Measurements from ENCODE around the gene ALK. TPM values are rescaled to one million over a fixed set of nuclear protein-coding genes. Genes with fewer than 3 reads are reported as not detected.

Gene ALK
- total and polyA plus RNA-seq, 2 donors (not counting 1 experiment from before 2014, with no cell fraction given) = not detected

- Mint-ChIP-seq H3K27ac (no peak overlapping the region), H3K9me3 (ENCODE audit: insufficient read depth) (no peaks in the 10 kb centered on the region), H3K4me3 (no peak overlapping the region), H3K27me3 (peaks cover 18% of the 10 kb centered on the region), H3K4me1 (no peaks in the 10 kb centered on the region)
- ATAC-seq (ENCODE audit: low read depth) (no peak), DNase-seq (no peak)
- Histone ChIP-seq H3K27me3 (replicated peaks in 1 of 4; ENCODE audit: control extremely low read depth in 1 of 4, control insufficient read depth in 3 of 4, insufficient read depth in 4 of 4, low read length in 3 of 4) (peaks cover 0 to 3% (median 0%) of the 10 kb centered on the region in 4 experiments), H2AFZ (ENCODE audit: insufficient read depth, low read depth, low read length, poor library complexity, severe bottlenecking) (no peak overlapping the region), H3K4me2 (replicated peaks; ENCODE audit: low read depth, low read length, poor library complexity, severe bottlenecking) (no peak overlapping the region), H3K4me3 (ENCODE audit: control extremely low read depth in 1 of 5, extremely low read depth in 1 of 5, insufficient read depth in 1 of 5, low read depth in 2 of 5, low read length in 4 of 5) (no peak overlapping the region), H3K9me3 (ENCODE audit: control extremely low read depth in 1 of 3, control insufficient read depth in 2 of 3, insufficient read depth in 1 of 3, low read length in 2 of 3) (no peaks in the 10 kb centered on the region), H3K9ac (ENCODE audit: low read length) (no peak overlapping the region), H4K20me1 (ENCODE audit: control insufficient read depth, insufficient read depth, low read length, poor library complexity, severe bottlenecking) (no peaks in the 10 kb centered on the region), H3K4me1 (ENCODE audit: control insufficient read depth in 2 of 2, insufficient read depth in 2 of 2, low read length in 2 of 2) (no peaks in the 10 kb centered on the region), H3K79me2 (ENCODE audit: control insufficient read depth, insufficient read depth, low read length) (no peaks in the 10 kb centered on the region), H3K27ac (ENCODE audit: low read length in 2 of 2) (no peak overlapping the region), H3K36me3 (replicated peaks in 1 of 2; ENCODE audit: control extremely low read depth in 1 of 2, control insufficient read depth in 1 of 2, extremely low read depth in 1 of 2, insufficient read depth in 2 of 2, low read length in 1 of 2) (no peaks in the 10 kb centered on the region)
- POLR2A ChIA-PET = no interaction called here
- CTCF ChIA-PET = no interaction called here
- TF ChIP-seq EZH2 (IDR thresholded peaks at IDR 0.05; ENCODE audit: borderline replicate concordance, insufficient read depth, low read depth, low read length, poor library complexity, severe bottlenecking) = no peak
- TF ChIP-seq CTCF (IDR thresholded peaks at IDR 0.05) = no peak
- WGBS (ENCODE audit: insufficient coverage) = 80% methylated on average over 3 of the region's 9 CpGs
- intact Hi-C loops (cut with micrococcal nuclease) = no loop called here
Observed at GRCh38 chr2:29351916-29352591, 569.3 kb downstream of the ALK start.

GRCh38 chr2:29351248-29351647 lies 570.1 kb downstream of the ALK start:
- 96% methylated on average over 5 of the region's 5 CpGs for WGBS (ENCODE audit: insufficient coverage)
- H3K9me3 ChIP-seq (ENCODE audit: control extremely low read depth in 1 of 3, control insufficient read depth in 2 of 3, insufficient read depth in 1 of 3, low read length in 2 of 3) = no peaks in the 10 kb centered on the region
- H4K20me1 ChIP-seq (ENCODE audit: control insufficient read depth, insufficient read depth, low read length, poor library complexity, severe bottlenecking) = no peaks in the 10 kb centered on the region
- ChIA-PET POLR2A (no interaction called here), CTCF (no interaction called here)
- DNase-seq (no peak), ATAC-seq (ENCODE audit: low read depth) (no peak)
- no peaks in the 10 kb centered on the region for H3K9me3 Mint-ChIP-seq (ENCODE audit: insufficient read depth)
- peaks cover 0 to 3% (median 0%) of the 10 kb centered on the region in 4 experiments for H3K27me3 ChIP-seq (replicated peaks in 1 of 4; ENCODE audit: control extremely low read depth in 1 of 4, control insufficient read depth in 3 of 4, insufficient read depth in 4 of 4, low read length in 3 of 4)
- H3K27ac Mint-ChIP-seq = no peak overlapping the region
- H3K4me1 Mint-ChIP-seq = no peaks in the 10 kb centered on the region
- no peak overlapping the region for H3K4me3 ChIP-seq (ENCODE audit: control extremely low read depth in 1 of 5, extremely low read depth in 1 of 5, insufficient read depth in 1 of 5, low read depth in 2 of 5, low read length in 4 of 5)
- H3K27me3 Mint-ChIP-seq = peaks cover 18% of the 10 kb centered on the region
- H3K4me2 ChIP-seq (replicated peaks; ENCODE audit: low read depth, low read length, poor library complexity, severe bottlenecking) = no peak overlapping the region
- H3K36me3 ChIP-seq (replicated peaks in 1 of 2; ENCODE audit: control extremely low read depth in 1 of 2, control insufficient read depth in 1 of 2, extremely low read depth in 1 of 2, insufficient read depth in 2 of 2, low read length in 1 of 2) = no peaks in the 10 kb centered on the region
- intact Hi-C loops (cut with micrococcal nuclease) = no loop called here
- no peak overlapping the region for H3K4me3 Mint-ChIP-seq
- no peaks in the 10 kb centered on the region for H3K79me2 ChIP-seq (ENCODE audit: control insufficient read depth, insufficient read depth, low read length)
- no peak overlapping the region for H2AFZ ChIP-seq (ENCODE audit: insufficient read depth, low read depth, low read length, poor library complexity, severe bottlenecking)
- H3K27ac ChIP-seq (ENCODE audit: low read length in 2 of 2) = no peak overlapping the region
- no peak for TF ChIP-seq CTCF (IDR thresholded peaks at IDR 0.05)
- no peak for TF ChIP-seq EZH2 (IDR thresholded peaks at IDR 0.05; ENCODE audit: borderline replicate concordance, insufficient read depth, low read depth, low read length, poor library complexity, severe bottlenecking)
- no peak overlapping the region for H3K9ac ChIP-seq (ENCODE audit: low read length)
- no peaks in the 10 kb centered on the region for H3K4me1 ChIP-seq (ENCODE audit: control insufficient read depth in 2 of 2, insufficient read depth in 2 of 2, low read length in 2 of 2)
